Measurements from ENCODE around the gene SOCS2. TPM values are rescaled to one million over a fixed set of nuclear protein-coding genes. Genes with fewer than 3 reads are reported as not detected.

SOCS2 gene
- total and polyA plus RNA-seq, 2 donors (not counting 3 experiments of a cell fraction or from before 2014, with no cell fraction given): 2.4 to 5.6 TPM

- TF ChIP-seq MYC (IDR thresholded peaks at IDR 0.05; ENCODE audit: low read depth, low read length) (no peak), JUN (IDR thresholded peaks at IDR 0.05; ENCODE audit: borderline replicate concordance, insufficient read depth, insufficient read length, low read depth) (no peak), CTCF (IDR thresholded peaks at IDR 0.05; ENCODE audit: extremely low read depth in 1 of 2, insufficient read depth in 1 of 2, low read depth in 1 of 2, low read length in 2 of 2) (no peak), POLR2AphosphoS5 (IDR thresholded peaks at IDR 0.05; ENCODE audit: insufficient read depth, low read depth, low read length) (no peak), POLR2A (IDR thresholded peaks at IDR 0.05; ENCODE audit: low read depth, low read length) (no peak), MAX (IDR thresholded peaks at IDR 0.05; ENCODE audit: insufficient read depth, insufficient read length) (no peak), EZH2 (IDR thresholded peaks at IDR 0.05; ENCODE audit: borderline replicate concordance, low read depth, low read length, severe bottlenecking) (no peak), FOS (IDR thresholded peaks at IDR 0.05; ENCODE audit: borderline replicate concordance, insufficient read depth, low read length) (no peak), GATA2 (IDR thresholded peaks at IDR 0.05; ENCODE audit: insufficient read depth, insufficient read length, low read depth, low read length) (no peak)
- FAIRE-seq (no peak), DNase-seq (ENCODE audit: low read depth, low spot score) (no peak)
- BruUV-seq (replicated peaks): no TSS peak
- H4K20me1 ChIP-seq (replicated peaks; ENCODE audit: control insufficient read depth, extremely low read depth, insufficient read depth, low read length): no peaks in the 10 kb centered on the region
- no peaks in the 10 kb centered on the region for H3K79me2 ChIP-seq (ENCODE audit: control insufficient read depth, insufficient read depth, low read length)
- POLR2A ChIA-PET: no interaction called here
- H3K36me3 ChIP-seq (ENCODE audit: control insufficient read depth in 2 of 2, extremely low read depth in 1 of 2, insufficient read depth in 2 of 2, low read length in 2 of 2): no peaks in the 10 kb centered on the region
- H3K4me2 ChIP-seq (ENCODE audit: insufficient read depth, low read length): no peak overlapping the region
- H2AFZ ChIP-seq (ENCODE audit: low read depth, low read length): no peak overlapping the region
- dilution Hi-C loops (cut with MboI; ENCODE audit: extremely low pct_ligation_motif_present, low sequenced_read_pairs): no loop called here
- H3K9me3 ChIP-seq (replicated peaks; ENCODE audit: control insufficient read depth, insufficient read depth, low read length): no peaks in the 10 kb centered on the region
- CTCF ChIA-PET: interaction anchor here (1.5 to 11.2 kb wide), 4 partner anchors 65 to 534 kb away, joined by 4 to 366 read pairs (median 8); no protein-coding TSS in a partner anchor
- H3K9me1 ChIP-seq (replicated peaks; ENCODE audit: control insufficient read depth, extremely low read depth, insufficient read depth, low read length): no peaks in the 10 kb centered on the region
- peaks cover 15% of the 10 kb centered on the region for H3K4me1 ChIP-seq (ENCODE audit: control insufficient read depth, extremely low read depth, insufficient read depth, low read length)
- H3K27ac ChIP-seq (ENCODE audit: insufficient read depth, low read depth, low read length): no peak overlapping the region
- H3K9ac ChIP-seq (replicated peaks; ENCODE audit: extremely low read depth, insufficient read depth, low read length): no peak overlapping the region
- no peak overlapping the region for H3K4me3 ChIP-seq (replicated peaks in 1 of 3; ENCODE audit: insufficient read depth in 1 of 3, low read depth in 1 of 3, low read length in 3 of 3)
- intact Hi-C loops (cut with micrococcal nuclease): no loop called here
- peaks cover 11 to 14% of the 10 kb centered on the region in 2 experiments for H3K27me3 ChIP-seq (ENCODE audit: control insufficient read depth in 2 of 2, insufficient read depth in 2 of 2, low read length in 2 of 2)
Observed at GRCh38 chr12:93567174-93567573, 5.3 kb upstream of the SOCS2 start.

Measured in endothelial cell of umbilical vein (primary cell).